HepG2 (cell line): ENCODE results near the gene ATP13A4. TPM values are rescaled to one million over a fixed set of nuclear protein-coding genes. Genes with fewer than 3 reads are reported as not detected.

Experiments used
- ATAC-seq: fragments of 200-7000 bp; cut with Tn5 transposase; 3 replicates; pipeline ENCODE4 v1.9.1; 2020; ENCODE audit warnings: mild to moderate bottlenecking, moderate library complexity
- BruUV-seq: library from RNA; stranded (reverse); fragments of 400-500 nt; replicated peaks from 2 replicates; lab custom pipeline; 2021; lab: Mats Ljungman, UMichigan
- CTCF ChIA-PET: fragments of 300-600 bp; formaldehyde crosslinking; extraction: SDS; loops from one replicate; lab custom pipeline; 2021; ENCODE audit warnings: low total read pairs, inconsistent platforms, low intra/inter-chr PET ratio; lab: Yijun Ruan, JAX
- POLR2A ChIA-PET: fragments of 350-600 bp; sonication (Branson Sonifier 250); formaldehyde crosslinking; loops from one replicate; lab custom pipeline; 2020; ENCODE audit warnings: antibody characterized with exemption, inconsistent platforms; lab: Yijun Ruan, JAX
- DNase-seq: peaks from one replicate; pipeline ENCODE4 v3.0.0-alpha.2; 2015; ENCODE audit warnings: low spot score
- FAIRE-seq: peaks from 3 replicates; lab custom pipeline; 2011; peaks lifted over from hg19 to GRCh38; lab: Jason Lieb, UNC
- H2AFZ ChIP-seq: one replicate; pipeline ENCODE4 v1.6.1; 2011; ENCODE audit warnings: low read length, inconsistent platforms
- H3K27ac ChIP-seq: fragments of 300-600 bp; 3 replicates; pipeline ENCODE4 v1.8.0; 2011; ENCODE audit warnings: mixed run types, mild to moderate bottlenecking, mixed read lengths, low read length, inconsistent platforms; ENCODE audit not compliant: insufficient read depth; ENCODE audit errors: extremely low read length
- H3K27me3 ChIP-seq, 2 experiments: fragments of 200-600 bp in 1 of 2; 2 replicates in 1 of 2; 3 replicates in 1 of 2; pipeline versions ENCODE4 v1.6.0 to v1.8.0; 2011; ENCODE audit warnings: low read length in 2 of 2, mild to moderate bottlenecking in 2 of 2, moderate library complexity in 2 of 2, inconsistent platforms in 1 of 2; ENCODE audit not compliant: insufficient read depth in 2 of 2, control insufficient read depth in 1 of 2
- H3K36me3 ChIP-seq, 2 experiments: fragments of 200-600 bp in 1 of 2; replicated peaks in 1 of 2; 2 replicates in 1 of 2; 3 replicates in 1 of 2; pipeline versions ENCODE4 v1.5.1 to v1.8.0; 2011; ENCODE audit warnings: low read length in 2 of 2, inconsistent platforms in 1 of 2; ENCODE audit not compliant: insufficient read depth in 2 of 2, control insufficient read depth in 1 of 2
- H3K4me1 ChIP-seq: 2 replicates; pipeline ENCODE4 v1.5.1; 2012; ENCODE audit warnings: low read length, inconsistent platforms; ENCODE audit not compliant: insufficient read depth
- H3K4me2 ChIP-seq: 2 replicates; pipeline ENCODE4 v1.6.0; 2011; ENCODE audit warnings: low read depth, low read length, inconsistent platforms
- H3K4me3 ChIP-seq, 3 experiments: fragments of 200-600 bp in 1 of 3; sonication (generic), shearing (Covaris generic) in 1 of 3; replicated peaks in 1 of 3; 2 replicates each; pipeline ENCODE4 v1.5.1; 2011 to 2016; ENCODE audit warnings: low read length in 3 of 3, inconsistent platforms in 2 of 3, low read depth in 2 of 3, mild to moderate bottlenecking in 2 of 3, control low read depth in 1 of 3, mixed read lengths in 1 of 3; ENCODE audit not compliant: insufficient read depth in 1 of 3
- H3K79me2 ChIP-seq: one replicate; pipeline ENCODE4 v1.6.1; 2011; ENCODE audit warnings: low read length, inconsistent platforms; ENCODE audit not compliant: insufficient read depth
- H3K9ac ChIP-seq: 2 replicates; pipeline ENCODE4 v1.6.0; 2011; ENCODE audit warnings: mild to moderate bottlenecking, low read depth, low read length, inconsistent platforms; ENCODE audit not compliant: insufficient read depth
- H3K9me3 ChIP-seq: 2 replicates; pipeline ENCODE4 v1.5.1; 2012; ENCODE audit warnings: mild to moderate bottlenecking, low read length
- H4K20me1 ChIP-seq: 2 replicates; pipeline ENCODE4 v1.6.0; 2011; ENCODE audit warnings: inconsistent platforms, mild to moderate bottlenecking, low read length, moderate library complexity; ENCODE audit not compliant: insufficient read depth
- FOXK1 ChIP-seq: sonication (generic); formaldehyde crosslinking; IDR thresholded peaks from 2 replicates; pipeline ENCODE4 v1.4.0; 2020; ENCODE audit warnings: low read depth, missing genetic modification reagents, borderline replicate concordance
- HMG20B ChIP-seq: conservative IDR thresholded peaks from 2 replicates; pipeline ENCODE4 v1.6.1; 2016; ENCODE audit warnings: missing genetic modification reagents, missing compliant biosample characterization
- HNRNPK ChIP-seq: fragments of 200-400 bp; formaldehyde crosslinking; IDR thresholded peaks from 2 replicates; pipeline ENCODE4 v1.6.1; 2018; ENCODE audit warnings: low read length, low read depth, moderate library complexity, mild to moderate bottlenecking; ENCODE audit not compliant: poor library complexity, severe bottlenecking
- KLF15 ChIP-seq: sonication (generic); formaldehyde crosslinking; IDR thresholded peaks from 2 replicates; pipeline ENCODE4 v1.8.1; 2023; ENCODE audit warnings: borderline replicate concordance, mild to moderate bottlenecking, inconsistent platforms, missing genetic modification reagents, mixed read lengths
- MAX ChIP-seq: IDR thresholded peaks from 2 replicates; pipeline ENCODE4 v1.6.1; 2012; ENCODE audit warnings: inconsistent platforms
- MEF2D ChIP-seq: sonication (generic); formaldehyde crosslinking; IDR thresholded peaks from 2 replicates; pipeline ENCODE4 v1.5.1; 2020; ENCODE audit warnings: mild to moderate bottlenecking, missing genetic modification reagents
- NCOR1 ChIP-seq: fragments of 200-600 bp; sonication (generic); IDR thresholded peaks from 2 replicates; pipeline ENCODE4 v1.7.0; 2017; ENCODE audit warnings: antibody characterized with exemption, low read length, borderline replicate concordance
- POLR2G ChIP-seq: fragments of 200-400 bp; formaldehyde crosslinking; IDR thresholded peaks from 2 replicates; pipeline ENCODE4 v1.6.1; 2018; ENCODE audit warnings: mild to moderate bottlenecking, low read depth, low read length, moderate library complexity
- PPARG ChIP-seq: conservative IDR thresholded peaks from 2 replicates; pipeline ENCODE4 v1.6.1; 2016; ENCODE audit warnings: missing biosample characterization, missing genetic modification reagents
- SPEN ChIP-seq: sonication (generic); formaldehyde crosslinking; IDR thresholded peaks from 2 replicates; pipeline ENCODE4 v1.5.1; 2020; ENCODE audit warnings: low read depth, mild to moderate bottlenecking, missing genetic modification reagents
- TBX3 ChIP-seq: fragments of 450-650 bp; IDR thresholded peaks from 2 replicates; pipeline ENCODE4 v1.6.1; 2017; ENCODE audit warnings: antibody characterized with exemption, mild to moderate bottlenecking, inconsistent platforms, borderline replicate concordance
- ZBTB37 ChIP-seq: sonication (generic); formaldehyde crosslinking; IDR thresholded peaks from 2 replicates; pipeline ENCODE4 v1.4.0; 2020; ENCODE audit warnings: mild to moderate bottlenecking, missing genetic modification reagents
- ZFY ChIP-seq: sonication (generic); formaldehyde crosslinking; IDR thresholded peaks from 2 replicates; pipeline ENCODE4 v1.4.0; 2020; ENCODE audit warnings: missing genetic modification reagents
- ZNF431 ChIP-seq: sonication (generic); formaldehyde crosslinking; IDR thresholded peaks from 2 replicates; pipeline ENCODE4 v1.9.0; 2022; ENCODE audit warnings: missing genetic modification reagents, low read depth, mild to moderate bottlenecking, borderline replicate concordance
- ZNF562 ChIP-seq: sonication (generic); formaldehyde crosslinking; IDR thresholded peaks from 2 replicates; pipeline ENCODE4 v1.8.0; 2022; ENCODE audit warnings: missing genetic modification reagents, borderline replicate concordance
- ZNF567 ChIP-seq: sonication (generic); formaldehyde crosslinking; IDR thresholded peaks from 2 replicates; pipeline ENCODE4 v1.8.1; 2023; ENCODE audit warnings: mild to moderate bottlenecking, missing genetic modification reagents, borderline replicate concordance
- WGBS: methylation state at CpG from one replicate; pipeline ENCODE4 v1.1.6; 2017; ENCODE audit warnings: low lambda C conversion rate; 5-methylcytosine and 5-hydroxymethylcytosine counted together
- in situ Hi-C: cut with HindIII; loops from 2 replicates; pipeline ENCODE4 v1.10.0; 2017; ENCODE audit warnings: low pct_unique_long_range_greater_than_20kb; ENCODE audit not compliant: extremely low pct_ligation_motif_present
- intact Hi-C: fragments of 100-400 bp; cut with micrococcal nuclease; formaldehyde crosslinking; loops from one replicate; pipeline ENCODE4 v1.10.0; 2022; ENCODE audit not compliant: unreplicated experiment
- polyA plus RNA-seq, 8 experiments: library from polyadenylated mRNA; depleted of rRNA in 3 of 8; stranded (reverse) in 7 of 8; unstranded in 1 of 8; fragments of >200 nt; fragmentation: Illumina TruSeq in 4 of 8; extraction: Trizol in 4 of 8; gene quantifications; 2 replicates each; pipeline versions ENCODE4 v1.2.1 to v1.2.3, GENCODE V29; 2011 to 2016; ENCODE audit warnings: low read depth in 4 of 8, missing spikeins in 1 of 8, mixed read lengths in 1 of 8; ENCODE audit not compliant: insufficient read depth in 1 of 8
- total RNA-seq, 5 experiments: library from RNA; depleted of rRNA; stranded (reverse); fragments of >200 nt; fragmentation: Illumina TruSeq; extraction: Trizol; gene quantifications; 2 replicates each; pipeline ENCODE4 v1.2.3, GENCODE V29; 2016; ENCODE audit warnings: low read depth in 1 of 5

ATP13A4 gene
- total and polyA plus RNA-seq, 2 of the 13 experiments (the other 11 are each of a cell fraction or from before 2014, with no cell fraction given) = 0.01 to 0.07 TPM

- FAIRE-seq = no peak
- DNase-seq = no peak
- Histone ChIP-seq H3K4me1 (no peaks in the 10 kb centered on the region), H4K20me1 (no peaks in the 10 kb centered on the region), H2AFZ (no peak overlapping the region), H3K27ac (no peak overlapping the region), H3K4me3 (no peak overlapping the region), H3K27me3 (peaks cover 0 to 12% of the 10 kb centered on the region in 2 experiments; a peak in 1 of 5 replicates), H3K9ac (no peak overlapping the region), H3K36me3 (no peaks in the 10 kb centered on the region), H3K9me3 (no peaks in the 10 kb centered on the region), H3K79me2 (no peaks in the 10 kb centered on the region), H3K4me2 (no peak overlapping the region)
- ChIA-PET POLR2A (no interaction called here), CTCF (no interaction called here)
- in situ Hi-C loops = no loop called here
- ATAC-seq = no peak
- no peak for TF ChIP-seq TBX3
- TF ChIP-seq NCOR1 = no peak
- no peak for TF ChIP-seq ZNF567 (CRISPR knock-in tag)
- no peak for TF ChIP-seq PPARG (CRISPR knock-in tag)
- no peak for TF ChIP-seq HNRNPK
- no peak for TF ChIP-seq MAX
- no peak for TF ChIP-seq FOXK1 (CRISPR knock-in tag)
- no TSS peak for BruUV-seq
- WGBS = 21% methylated on average over 1 of the region's 1 CpG
- intact Hi-C loops = no loop called here
Observed at GRCh38 chr3:193506921-193507320, 47.8 kb downstream of the ATP13A4 start.

DNA sequence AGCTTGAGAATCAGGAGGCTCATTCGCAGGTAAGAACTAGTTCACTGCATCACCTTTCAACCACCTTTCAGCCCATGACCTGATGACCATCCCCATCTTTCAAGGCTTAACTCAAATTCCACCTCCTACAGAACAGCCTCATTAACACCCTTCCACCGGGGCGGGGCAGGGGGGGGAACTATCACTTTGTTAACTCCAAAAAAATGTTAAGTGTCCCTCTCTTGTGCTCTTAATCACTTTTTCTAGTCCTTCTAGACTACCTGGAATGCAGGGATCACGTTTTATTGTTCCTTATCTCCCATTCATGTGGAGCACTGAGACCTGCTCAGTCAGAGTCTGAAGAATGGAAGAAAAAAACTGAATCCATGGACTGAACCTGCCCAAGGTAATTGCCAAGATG, 51.8 kb downstream of the ATP13A4 start:
- no peak overlapping the region for H3K27ac ChIP-seq
- H2AFZ ChIP-seq = no peak overlapping the region
- POLR2A ChIA-PET = no interaction called here
- TF ChIP-seq ZBTB37 (no peak), POLR2G (no peak), SPEN (CRISPR knock-in tag) (no peak), ZFY (no peak), HMG20B (CRISPR knock-in tag) (no peak), MEF2D (CRISPR knock-in tag) (no peak), ZNF562 (CRISPR knock-in tag) (no peak), KLF15 (CRISPR knock-in tag) (no peak), ZNF431 (CRISPR knock-in tag) (no peak)

More for the DNA sequence above, 51.8 kb downstream of the ATP13A4 start:
- Histone ChIP-seq H4K20me1 (no peaks in the 10 kb centered on the region), H3K9ac (no peak overlapping the region), H3K4me2 (no peak overlapping the region), H3K27me3 (no peaks in the 10 kb centered on the region), H3K36me3 (no peaks in the 10 kb centered on the region), H3K4me3 (no peak overlapping the region), H3K4me1 (no peaks in the 10 kb centered on the region), H3K79me2 (no peaks in the 10 kb centered on the region), H3K9me3 (no peaks in the 10 kb centered on the region)
- WGBS = 3% methylated on average over 4 of the region's 4 CpGs
- in situ Hi-C loops (no loop called here), intact Hi-C loops (no loop called here)
- ATAC-seq = no peak
- CTCF ChIA-PET = no interaction called here
- no TSS peak for BruUV-seq
- FAIRE-seq = no peak
- no peak for DNase-seq
